DOHH2 (cell line): ENCODE measurements around the gene ZNF48.

Experiments used
- H3F3A ChIP-seq: fragments of 200-600 bp; sonication (generic), shearing (Covaris generic); 2 replicates; pipeline ENCODE4 v1.6.0; 2016; ENCODE audit warnings: antibody characterized with exemption, mild to moderate bottlenecking; ENCODE audit not compliant: control insufficient read depth, insufficient read depth
- H3K27ac ChIP-seq: fragments of 200-600 bp; sonication (generic); 2 replicates; pipeline ENCODE4 v1.5.1; 2014; ENCODE audit warnings: low read depth, mild to moderate bottlenecking, low read length, moderate library complexity
- H3K27me3 ChIP-seq: fragments of 200-600 bp; sonication (generic); 2 replicates; pipeline ENCODE4 v1.6.1; 2014; ENCODE audit warnings: mild to moderate bottlenecking, low read length, mixed read lengths; ENCODE audit not compliant: control insufficient read depth
- H3K36me3 ChIP-seq: fragments of 200-600 bp; sonication (generic); 2 replicates; pipeline ENCODE4 v1.6.1; 2014; ENCODE audit warnings: mild to moderate bottlenecking, low read length, moderate library complexity, mixed read lengths; ENCODE audit not compliant: control insufficient read depth
- H3K4me1 ChIP-seq: fragments of 200-600 bp; sonication (generic); 2 replicates; pipeline ENCODE4 v1.6.1; 2014; ENCODE audit warnings: mild to moderate bottlenecking, low read length, mixed read lengths; ENCODE audit not compliant: control insufficient read depth
- H3K4me2 ChIP-seq: fragments of 200-600 bp; sonication (generic); 2 replicates; pipeline ENCODE4 v1.6.0; 2014; ENCODE audit warnings: mild to moderate bottlenecking, low read length, moderate library complexity
- H3K4me3 ChIP-seq: fragments of 200-600 bp; sonication (generic); 2 replicates; pipeline ENCODE4 v1.5.1; 2014; ENCODE audit warnings: mild to moderate bottlenecking, low read length, mixed read lengths
- H3K79me2 ChIP-seq: fragments of 200-600 bp; sonication (generic); 2 replicates; pipeline ENCODE4 v1.6.1; 2014; ENCODE audit warnings: mild to moderate bottlenecking, low read length, mixed read lengths; ENCODE audit not compliant: control insufficient read depth
- H3K9me2 ChIP-seq: fragments of 200-600 bp; sonication (generic); replicated peaks from 2 replicates; pipeline ENCODE4 v1.6.1; 2014; ENCODE audit warnings: mild to moderate bottlenecking, low read length, mixed read lengths; ENCODE audit not compliant: control insufficient read depth
- H3K9me3 ChIP-seq: fragments of 200-600 bp; sonication (generic); 2 replicates; pipeline ENCODE4 v1.6.1; 2014; ENCODE audit warnings: antibody characterized with exemption, low read length, mixed read lengths; ENCODE audit not compliant: control insufficient read depth, insufficient read depth
- H4K20me1 ChIP-seq: fragments of 200-600 bp; sonication (generic); 2 replicates; pipeline ENCODE4 v1.6.0; 2014; ENCODE audit warnings: low read depth, mild to moderate bottlenecking, antibody characterized with exemption, low read length, moderate library complexity; ENCODE audit not compliant: control insufficient read depth, insufficient read depth
- EZH2phosphoT487 ChIP-seq: fragments of 200-600 bp; sonication (generic); IDR thresholded peaks from 2 replicates; pipeline ENCODE4 v1.6.1; 2017; ENCODE audit warnings: borderline replicate concordance, mild to moderate bottlenecking, antibody characterized with exemption, low read length, moderate library complexity, mixed read lengths
- TF ChIP-seq, protein P1 (sequence below): fragments of 200-600 bp; sonication (generic); IDR thresholded peaks from one replicate; pipeline ENCODE4 v1.5.1; 2014; ENCODE audit warnings: antibody characterized with exemption, mild to moderate bottlenecking, low read depth, low read length; ENCODE audit not compliant: poor library complexity, severe bottlenecking

The ZNF48 gene

DNA sequence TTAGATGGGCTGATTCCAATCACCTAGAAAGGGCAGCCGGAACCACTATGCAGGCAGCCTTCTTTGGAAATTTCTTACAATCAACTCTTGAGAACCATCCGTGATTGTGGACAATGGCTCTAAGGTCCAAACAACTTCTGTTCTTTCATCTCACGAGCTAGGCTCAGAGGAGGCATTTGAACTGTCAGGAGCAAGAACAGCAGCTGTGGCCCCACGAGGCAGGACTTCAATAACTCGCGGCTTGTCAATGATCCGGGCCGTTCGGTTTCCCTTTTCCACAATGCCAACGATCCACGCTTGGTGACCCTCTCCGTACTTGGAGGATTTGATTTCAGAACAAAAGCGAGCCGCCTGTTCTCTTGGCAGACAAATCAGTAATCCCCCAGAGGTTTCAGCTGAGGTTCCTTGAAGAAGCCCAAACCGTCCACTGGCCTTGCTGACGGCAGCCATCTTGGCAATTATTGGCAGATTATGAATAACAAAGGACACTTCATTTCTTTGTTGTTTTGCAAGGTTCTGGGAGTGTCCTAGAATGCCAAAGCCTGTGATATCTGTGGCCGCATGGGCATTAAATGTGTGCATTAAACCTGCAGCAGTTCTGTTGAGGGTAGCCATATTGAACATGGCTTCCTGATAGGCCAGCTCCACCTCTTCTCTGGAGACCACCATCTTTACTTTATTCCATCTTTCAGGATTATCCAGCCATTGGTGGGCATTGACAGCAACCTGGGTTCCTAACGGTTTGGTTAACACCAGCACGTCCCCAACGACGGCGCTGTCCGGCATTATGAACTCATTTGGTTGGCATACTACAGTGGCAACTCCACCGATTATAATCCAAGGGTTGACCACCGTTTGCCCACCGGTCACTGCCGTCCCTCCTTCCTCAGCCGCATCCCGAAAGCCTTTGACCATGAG is 49.3 kb downstream of the ZNF48 start:
- peaks cover 33% of the 10 kb centered on the region for H3K36me3 ChIP-seq
- H3K27me3 ChIP-seq: no peaks in the 10 kb centered on the region
- H3K9me2 ChIP-seq: no peaks in the 10 kb centered on the region
- peak overlapping the region; percentile 96 for H3K4me2 ChIP-seq
- H3K9me3 ChIP-seq: no peaks in the 10 kb centered on the region
- peaks cover 37% of the 10 kb centered on the region for H3F3A ChIP-seq
- peaks cover 58% of the 10 kb centered on the region for H3K4me1 ChIP-seq
- TF ChIP-seq EZH2phosphoT487: no peak
- TF ChIP-seq, protein P1, sequence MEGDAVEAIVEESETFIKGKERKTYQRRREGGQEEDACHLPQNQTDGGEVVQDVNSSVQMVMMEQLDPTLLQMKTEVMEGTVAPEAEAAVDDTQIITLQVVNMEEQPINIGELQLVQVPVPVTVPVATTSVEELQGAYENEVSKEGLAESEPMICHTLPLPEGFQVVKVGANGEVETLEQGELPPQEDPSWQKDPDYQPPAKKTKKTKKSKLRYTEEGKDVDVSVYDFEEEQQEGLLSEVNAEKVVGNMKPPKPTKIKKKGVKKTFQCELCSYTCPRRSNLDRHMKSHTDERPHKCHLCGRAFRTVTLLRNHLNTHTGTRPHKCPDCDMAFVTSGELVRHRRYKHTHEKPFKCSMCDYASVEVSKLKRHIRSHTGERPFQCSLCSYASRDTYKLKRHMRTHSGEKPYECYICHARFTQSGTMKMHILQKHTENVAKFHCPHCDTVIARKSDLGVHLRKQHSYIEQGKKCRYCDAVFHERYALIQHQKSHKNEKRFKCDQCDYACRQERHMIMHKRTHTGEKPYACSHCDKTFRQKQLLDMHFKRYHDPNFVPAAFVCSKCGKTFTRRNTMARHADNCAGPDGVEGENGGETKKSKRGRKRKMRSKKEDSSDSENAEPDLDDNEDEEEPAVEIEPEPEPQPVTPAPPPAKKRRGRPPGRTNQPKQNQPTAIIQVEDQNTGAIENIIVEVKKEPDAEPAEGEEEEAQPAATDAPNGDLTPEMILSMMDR: no peak
- peaks cover 42% of the 10 kb centered on the region for H3K79me2 ChIP-seq
- peaks cover 21% of the 10 kb centered on the region for H4K20me1 ChIP-seq
- H3K4me3 ChIP-seq: peak overlapping the region; percentile 91
- peak overlapping the region; percentile 76 for H3K27ac ChIP-seq

DNA sequence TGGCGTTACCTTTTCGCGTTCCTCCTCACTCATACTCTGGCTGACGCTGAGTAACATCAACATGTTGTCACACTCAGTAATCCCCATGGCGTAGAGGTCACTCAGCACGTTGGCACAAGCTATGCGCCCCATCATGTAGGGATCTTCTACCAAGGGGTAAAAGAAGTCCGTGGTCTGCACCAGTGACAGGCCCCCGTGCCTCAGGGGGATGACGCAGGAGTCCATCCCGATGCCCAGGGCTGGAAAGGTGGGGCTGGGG is 49.9 kb downstream of the ZNF48 start:
- peak overlapping the region; percentile 91 for H3K4me3 ChIP-seq
- peaks cover 42% of the 10 kb centered on the region for H3K79me2 ChIP-seq
- TF ChIP-seq, protein P1: no peak
- no peaks in the 10 kb centered on the region for H3K27me3 ChIP-seq
- peaks cover 58% of the 10 kb centered on the region for H3K4me1 ChIP-seq
- H3K4me2 ChIP-seq: peak overlapping the region; percentile 96
- H3K27ac ChIP-seq: peak overlapping the region; percentile 76
- H3K36me3 ChIP-seq: peaks cover 33% of the 10 kb centered on the region
- peaks cover 33% of the 10 kb centered on the region for H3F3A ChIP-seq
- H4K20me1 ChIP-seq: peaks cover 21% of the 10 kb centered on the region
- H3K9me2 ChIP-seq: no peaks in the 10 kb centered on the region
- H3K9me3 ChIP-seq: no peaks in the 10 kb centered on the region

DNA sequence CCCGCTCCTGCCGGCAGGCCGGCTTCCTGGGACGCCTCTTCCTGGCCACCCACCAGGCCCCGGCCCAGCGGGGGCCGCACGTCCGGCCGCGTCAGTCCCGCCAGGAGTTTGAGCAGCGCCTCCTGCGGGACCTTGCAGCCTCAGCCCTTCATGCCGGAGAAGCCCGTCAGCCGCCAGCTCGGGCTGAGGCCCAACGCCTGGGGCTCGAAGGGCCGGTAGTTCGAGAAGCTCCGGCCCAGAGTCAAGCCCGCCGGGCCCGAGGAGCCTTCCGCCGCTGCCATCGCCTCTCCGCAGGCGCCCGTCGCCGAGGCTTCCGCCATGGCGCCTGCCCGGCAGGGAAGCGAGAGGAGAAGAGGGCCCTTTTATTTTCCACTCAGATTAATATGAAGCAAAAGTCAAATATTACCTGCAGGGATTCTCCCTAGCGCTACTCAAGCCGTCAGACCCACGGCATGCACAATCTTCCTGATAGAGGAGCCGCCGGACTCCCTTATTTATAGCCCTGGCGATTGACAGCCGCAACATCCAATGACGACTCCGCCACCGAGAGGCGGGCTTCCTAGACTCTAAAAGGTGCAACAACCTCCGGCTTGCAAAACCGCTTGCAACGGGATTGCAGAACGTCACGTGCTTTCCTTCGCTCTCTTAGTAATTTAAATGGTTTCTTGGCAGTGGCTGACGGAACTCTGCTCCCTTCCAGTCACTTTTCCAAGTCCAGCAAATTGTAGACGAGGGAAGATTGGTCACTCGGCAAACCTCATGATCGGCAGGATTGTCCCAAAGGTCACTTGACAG is 50.4 kb downstream of the ZNF48 start, which contains the start of gene SEPHS2:
Gene SEPHS2 (minus strand): TSS at position 467 of the 795 bp plus-strand sequence. CDS start 147 bp downstream, at position 320.
- H3K27me3 ChIP-seq: no peaks in the 10 kb centered on the region
- peak within 1 kb of the TSS; percentile 76 for H3K27ac ChIP-seq
- H3K4me1 ChIP-seq: peaks cover 58% of the 10 kb centered on the region
- peak within 1 kb of the TSS; percentile 96 for H3K4me2 ChIP-seq
- peaks cover 33% of the 10 kb centered on the region for H3K36me3 ChIP-seq
- TF ChIP-seq, protein P1: peak; percentile 59
- TF ChIP-seq EZH2phosphoT487: no peak
- H3K9me3 ChIP-seq: no peaks in the 10 kb centered on the region
- peaks cover 42% of the 10 kb centered on the region for H3K79me2 ChIP-seq
- H4K20me1 ChIP-seq: peaks cover 21% of the 10 kb centered on the region
- H3K4me3 ChIP-seq: peak within 1 kb of the TSS; percentile 91
- H3K9me2 ChIP-seq: no peaks in the 10 kb centered on the region
- H3F3A ChIP-seq: peaks cover 34% of the 10 kb centered on the region
